Transverse colon (tissue), 3 donors: ENCODE measurements around the gene BRINP2.

Source experiments
- CTCF ChIP-seq, 5 experiments: fragments of 200-600 bp in 3 of 5; fragments of 450-650 bp in 2 of 5; sonication (generic) in 3 of 5; IDR thresholded peaks; 1 replicate in 2 of 5; 2 replicates in 3 of 5; pipeline ENCODE4 v1.5.1; 2016 to 2017; ENCODE audit warnings: antibody characterized with exemption in 5 of 5, inconsistent platforms in 3 of 5, mild to moderate bottlenecking in 2 of 5, moderate library complexity in 1 of 5
- POLR2A ChIP-seq: fragments of 450-650 bp; IDR thresholded peaks from one replicate; pipeline ENCODE4 v1.6.1; 2016; ENCODE audit warnings: antibody characterized with exemption, mild to moderate bottlenecking, moderate library complexity

- TF ChIP-seq POLR2A: no peak
- TF ChIP-seq CTCF (IDR thresholded peaks at IDR 0.05): no peak
Measured at GRCh38 chr1:177132141-177132540, 38.6 kb upstream of the BRINP2 start.
